Kasumi-1 (cell line): ENCODE data around the gene HMX3.

Source experiments
- DNase-seq, 2 experiments: peaks; one replicate each; lab custom pipeline; 2025; lab: John Stamatoyannopoulos, UW

HMX3 gene

DNA sequence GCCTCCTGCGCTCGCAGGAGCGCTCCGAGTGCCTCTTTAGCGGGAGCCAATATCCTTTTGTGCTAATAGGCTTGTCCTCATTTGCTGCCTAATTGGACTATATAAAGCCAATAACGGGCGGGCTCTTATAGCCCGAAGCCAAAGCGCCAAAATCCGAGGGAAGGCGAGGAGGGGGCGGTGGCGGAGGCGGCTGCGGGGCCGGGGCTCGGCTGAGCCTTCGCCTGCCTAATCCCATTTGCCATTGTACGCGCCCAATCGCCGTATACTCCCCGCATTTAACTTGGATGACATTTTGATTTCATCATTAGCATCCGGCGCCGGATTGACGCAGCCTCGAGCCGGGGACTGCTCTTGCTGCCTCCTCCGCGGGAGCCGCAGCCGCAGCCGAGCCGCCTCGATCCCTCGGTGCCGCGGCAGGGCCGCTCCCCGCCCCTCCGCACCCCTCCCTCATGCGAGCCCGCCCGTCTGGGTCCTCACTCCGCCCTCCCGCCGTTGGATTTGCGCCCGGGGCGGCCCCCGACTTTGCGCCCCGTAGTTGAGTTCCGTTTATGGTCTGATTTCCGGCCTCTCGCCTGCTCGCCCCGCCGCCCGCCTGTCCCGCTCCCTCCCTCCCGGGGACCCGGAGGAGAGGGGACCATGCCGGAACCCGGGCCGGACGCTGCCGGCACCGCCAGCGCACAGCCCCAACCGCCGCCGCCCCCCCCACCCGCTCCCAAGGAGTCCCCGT lies at the start of gene HMX3:
Gene HMX3, plus strand, starts transcription at position 556 of the 727 bp plus-strand sequence. Its CDS starts 81 bp downstream, at position 637.
- DNase-seq = peak; percentile 27 to 39

DNA sequence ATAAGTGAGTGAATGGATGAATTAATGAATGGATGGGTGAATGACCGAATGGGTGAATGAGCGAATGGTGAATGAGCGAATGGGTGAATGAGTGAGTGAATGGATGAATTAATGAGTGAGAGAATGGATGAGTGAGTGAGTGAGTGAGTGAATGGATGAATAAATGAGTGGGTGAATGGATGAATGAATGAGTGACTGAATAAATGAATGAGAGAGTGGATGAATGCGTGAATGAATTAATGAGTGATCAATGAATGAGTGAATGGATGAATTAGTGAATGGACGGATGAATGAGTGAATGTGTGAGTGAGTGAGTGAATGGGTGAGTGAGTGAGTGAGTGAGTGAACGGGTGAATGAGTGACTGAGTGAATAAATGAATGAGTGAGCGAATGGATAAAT lies 49.5 kb upstream of the HMX3 start:
- no peak for DNase-seq

DNA sequence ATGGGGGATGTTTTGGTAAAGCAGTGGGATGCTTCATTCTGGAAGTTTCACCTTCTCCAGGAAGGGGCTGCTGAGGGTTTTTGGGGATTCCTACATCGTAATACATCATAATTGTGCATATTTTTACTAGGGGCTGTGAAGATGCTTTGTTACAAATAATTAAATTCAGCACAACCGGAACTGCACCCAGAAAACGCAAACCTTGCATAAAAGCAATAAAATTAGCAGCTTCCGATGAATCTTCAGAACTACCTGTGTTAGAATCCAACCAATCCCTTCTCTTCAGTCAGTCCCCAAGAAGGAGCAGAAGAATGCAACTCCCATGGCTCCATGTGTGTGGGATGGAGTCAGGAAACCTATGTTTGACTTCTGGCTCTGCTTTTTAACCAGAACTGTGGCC lies 48.4 kb upstream of the HMX3 start:
- no peak for DNase-seq

DNA sequence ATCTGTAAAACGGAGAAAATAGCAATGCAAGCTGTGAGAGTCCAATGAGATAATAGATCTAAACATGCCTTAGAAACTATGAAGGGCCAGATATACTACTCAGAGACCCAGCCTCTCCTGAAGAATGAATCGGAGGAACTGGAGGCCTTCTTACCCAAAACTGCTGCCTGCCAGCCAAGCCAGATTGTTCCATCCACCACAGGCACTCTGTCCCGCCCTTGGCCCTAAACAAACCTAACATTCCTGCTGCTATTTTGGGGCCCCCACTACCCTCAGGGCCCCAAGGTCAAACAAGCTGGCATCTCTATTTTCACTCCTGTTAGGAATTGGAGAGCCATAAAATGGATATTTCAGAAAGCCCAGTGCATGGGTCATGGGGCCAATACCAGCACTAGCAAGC lies 48.0 kb upstream of the HMX3 start:
- no peak for DNase-seq

DNA sequence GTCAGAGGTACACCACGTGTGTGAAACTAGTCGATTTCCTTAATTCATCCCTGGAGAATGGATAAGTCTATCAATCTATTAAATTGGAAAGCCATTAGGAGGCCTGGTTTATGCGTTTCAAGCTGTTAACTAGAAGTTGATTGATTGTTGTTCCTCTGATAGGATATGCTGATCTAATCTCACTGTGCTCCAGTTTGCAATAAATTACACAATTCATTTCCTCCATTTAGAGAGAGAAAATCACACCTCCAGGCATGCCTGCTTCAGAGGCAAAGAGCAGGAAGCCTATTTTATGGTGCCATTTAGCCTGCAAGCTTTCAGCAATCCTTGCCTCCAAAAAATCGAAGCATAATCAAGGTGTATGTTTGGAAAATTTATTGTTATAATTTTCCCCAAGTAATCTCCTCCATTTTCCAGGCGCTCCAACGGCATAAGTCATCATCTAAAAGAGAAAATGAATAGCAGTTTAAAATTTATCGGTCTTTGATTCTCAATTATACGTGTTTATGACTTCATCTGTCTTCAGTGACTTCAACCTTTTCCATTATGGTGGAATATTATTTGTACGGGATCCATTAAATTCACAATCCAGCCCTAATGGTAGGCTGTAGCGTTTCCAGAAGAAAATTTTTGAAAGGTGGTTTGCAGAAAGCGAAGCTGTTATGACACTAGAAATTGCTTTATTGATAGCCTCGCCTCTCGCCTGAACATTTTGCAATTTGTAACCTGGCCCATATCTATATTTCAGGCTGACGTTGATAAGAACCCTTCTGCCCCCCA lies 42.9 kb upstream of the HMX3 start:
- DNase-seq = no peak

DNA sequence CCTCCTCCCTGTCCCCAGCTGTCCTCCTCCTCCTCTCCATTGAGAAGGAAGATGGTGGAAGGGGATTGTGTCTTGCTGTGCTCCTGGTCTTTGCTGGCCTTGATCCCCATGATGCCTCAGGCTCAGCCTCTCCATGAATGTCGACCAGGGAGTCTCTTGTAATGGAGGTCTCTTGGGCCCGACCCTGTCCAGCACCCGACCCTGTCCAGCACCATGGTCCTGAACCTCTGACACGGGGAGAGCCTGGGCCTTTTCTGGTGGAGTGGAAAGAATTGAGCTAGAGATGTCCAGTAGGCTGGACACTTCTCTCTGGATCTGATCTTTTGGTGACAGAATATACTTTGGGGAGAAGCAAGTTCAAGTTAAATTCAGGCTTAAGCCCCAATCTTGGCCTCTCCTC lies 42.3 kb upstream of the HMX3 start:
- no peak for DNase-seq

DNA sequence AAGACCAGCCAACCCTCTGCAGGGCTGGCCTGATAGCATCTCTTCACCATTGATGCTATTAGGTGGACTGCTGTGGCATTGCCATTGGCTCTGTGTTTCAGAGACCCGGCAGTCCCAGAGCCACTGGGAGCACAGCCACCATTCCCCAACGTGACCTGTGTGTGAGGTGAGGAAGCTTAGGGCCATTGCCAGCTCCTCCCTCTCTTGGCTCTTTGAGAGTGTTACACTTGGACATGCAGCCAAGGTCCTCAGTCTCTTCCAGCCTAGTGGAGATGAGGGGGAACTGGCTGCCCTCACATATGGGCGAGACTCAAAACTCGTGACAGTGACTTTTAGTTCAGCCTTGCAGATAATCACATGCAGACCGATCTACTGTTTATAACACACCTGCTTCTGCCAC lies 39.3 kb upstream of the HMX3 start:
- no peak for DNase-seq

DNA sequence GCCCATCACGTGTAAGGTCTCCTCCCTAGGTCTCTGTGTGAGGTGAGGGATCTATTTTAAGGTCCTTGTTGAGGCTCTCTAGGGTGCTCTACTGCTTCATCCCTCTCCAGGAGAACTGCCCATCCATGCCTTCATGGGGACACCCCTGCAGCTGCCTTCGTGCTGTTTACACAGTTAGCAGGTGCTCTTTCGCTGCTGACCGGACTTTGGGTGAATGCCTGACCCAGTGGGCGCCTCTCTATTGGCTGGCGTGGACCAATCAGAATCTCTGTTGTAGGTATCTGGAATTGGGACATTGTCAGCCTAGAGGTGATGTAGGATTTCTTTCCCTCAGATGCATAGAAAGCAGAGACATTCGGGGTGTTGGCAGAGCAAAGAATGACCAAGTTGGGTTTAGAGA lies 38.7 kb upstream of the HMX3 start:
- DNase-seq = no peak

DNA sequence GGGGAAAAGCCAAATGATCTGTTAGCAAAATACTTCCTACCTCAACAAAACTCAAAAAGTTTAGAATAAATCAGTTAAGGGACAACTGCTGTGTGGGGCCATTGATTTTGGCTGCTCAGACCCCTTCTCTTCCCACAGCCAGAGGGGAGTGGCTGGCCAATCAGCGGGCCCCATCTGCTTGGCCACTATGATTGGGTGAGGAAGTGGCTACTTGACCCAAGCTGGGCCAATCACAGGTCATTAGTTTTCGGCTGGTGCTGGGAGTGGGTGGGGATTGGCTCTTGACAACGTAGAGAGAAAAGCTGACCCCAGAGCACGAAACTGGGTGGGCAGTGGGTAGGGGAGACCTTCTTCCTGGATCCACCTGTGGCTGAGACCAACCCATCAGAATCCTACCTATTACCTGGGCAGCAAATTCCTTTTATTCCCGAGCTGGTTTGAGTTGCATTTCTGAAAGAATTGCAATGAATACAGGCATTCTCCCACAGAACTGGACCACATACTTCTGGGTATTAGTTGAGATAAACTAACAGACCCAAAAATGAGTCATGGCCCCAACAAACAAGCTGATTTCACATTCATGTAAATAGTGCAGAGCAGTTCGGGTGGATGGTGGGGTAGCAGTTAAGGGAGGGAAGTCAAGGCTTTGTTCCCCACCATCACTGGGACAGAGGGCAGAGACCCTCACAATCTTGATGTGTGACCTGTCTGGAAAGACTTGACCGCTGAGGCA lies 35.6 kb upstream of the HMX3 start:
- DNase-seq = no peak

DNA sequence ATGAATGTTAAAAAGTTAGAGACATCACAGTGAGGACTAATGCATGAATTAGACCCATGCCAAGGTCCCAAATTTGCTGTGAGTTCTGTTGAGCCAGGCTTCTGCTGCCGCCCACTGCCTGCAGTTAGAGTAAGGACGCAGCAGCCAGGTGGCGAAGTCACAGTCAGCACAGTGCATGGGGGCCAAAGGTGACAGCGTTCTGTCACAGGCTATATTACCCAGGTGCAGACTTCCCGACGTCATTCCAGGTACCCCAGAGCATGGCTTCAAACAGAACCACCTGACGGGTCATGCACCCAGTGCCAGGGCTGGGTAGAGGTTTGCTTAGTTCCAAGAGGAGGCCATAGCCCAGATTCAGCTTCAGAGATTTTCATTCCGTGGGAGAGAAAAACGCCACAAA lies 33.9 kb upstream of the HMX3 start:
- no peak for DNase-seq

DNA sequence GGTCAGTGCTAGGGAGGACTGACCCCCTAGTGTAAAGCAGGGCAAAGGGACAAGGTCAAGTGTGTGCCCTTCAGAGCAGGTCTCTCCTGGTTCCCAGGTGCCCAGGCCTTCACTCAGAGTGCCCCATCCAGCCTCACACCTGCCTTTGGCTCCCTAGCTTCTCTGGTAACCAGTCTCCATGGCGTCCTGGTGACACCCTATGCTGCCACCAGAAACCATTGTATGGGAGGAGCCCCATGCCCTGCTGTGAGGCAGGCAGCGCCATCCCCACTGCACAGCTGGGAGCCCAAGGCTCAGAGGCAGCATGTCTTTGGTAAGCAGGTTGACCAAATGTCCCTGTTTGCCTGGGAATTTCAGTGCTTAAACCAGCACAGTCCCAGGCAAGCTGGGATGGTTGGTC lies 33.1 kb upstream of the HMX3 start:
- no peak for DNase-seq

DNA sequence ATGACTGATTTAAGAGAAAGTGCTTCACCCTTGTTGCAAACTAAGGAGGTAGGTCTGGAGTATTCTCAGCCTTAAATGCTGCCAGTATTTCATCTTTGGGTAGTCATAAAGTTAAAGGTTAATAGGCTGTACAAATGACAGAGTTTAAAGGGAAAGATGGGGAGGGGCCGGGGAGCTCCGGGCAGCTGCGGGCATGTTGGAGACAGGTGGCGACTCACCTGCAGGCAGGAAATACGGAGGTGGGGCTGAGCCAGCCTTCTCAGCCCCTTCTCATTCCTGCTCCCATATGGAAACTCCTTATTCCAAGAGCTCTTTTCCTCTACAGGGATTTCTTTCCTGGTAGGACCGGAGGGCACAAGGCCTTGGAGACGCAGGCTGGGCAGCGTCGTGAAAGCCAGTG lies 31.8 kb upstream of the HMX3 start:
- DNase-seq = no peak

DNA sequence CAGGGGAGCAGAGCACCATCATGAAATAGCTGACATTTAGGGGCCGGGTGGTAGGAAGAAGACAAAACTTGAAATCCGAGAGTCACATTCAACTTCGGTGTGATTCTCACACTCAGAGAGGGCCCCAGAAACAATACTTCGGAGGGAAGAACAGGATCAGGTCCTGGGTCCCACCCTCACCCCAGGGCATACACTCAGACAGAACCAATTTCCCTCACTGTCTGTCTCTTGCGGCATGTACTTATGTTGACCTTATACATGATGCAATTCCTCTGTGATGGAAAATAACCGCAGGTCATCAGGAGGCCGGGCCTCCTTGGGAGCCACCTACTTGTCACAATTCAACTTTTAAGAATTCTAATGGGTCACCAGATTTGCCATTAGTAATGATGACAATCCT lies 26.3 kb upstream of the HMX3 start:
- no peak for DNase-seq

DNA sequence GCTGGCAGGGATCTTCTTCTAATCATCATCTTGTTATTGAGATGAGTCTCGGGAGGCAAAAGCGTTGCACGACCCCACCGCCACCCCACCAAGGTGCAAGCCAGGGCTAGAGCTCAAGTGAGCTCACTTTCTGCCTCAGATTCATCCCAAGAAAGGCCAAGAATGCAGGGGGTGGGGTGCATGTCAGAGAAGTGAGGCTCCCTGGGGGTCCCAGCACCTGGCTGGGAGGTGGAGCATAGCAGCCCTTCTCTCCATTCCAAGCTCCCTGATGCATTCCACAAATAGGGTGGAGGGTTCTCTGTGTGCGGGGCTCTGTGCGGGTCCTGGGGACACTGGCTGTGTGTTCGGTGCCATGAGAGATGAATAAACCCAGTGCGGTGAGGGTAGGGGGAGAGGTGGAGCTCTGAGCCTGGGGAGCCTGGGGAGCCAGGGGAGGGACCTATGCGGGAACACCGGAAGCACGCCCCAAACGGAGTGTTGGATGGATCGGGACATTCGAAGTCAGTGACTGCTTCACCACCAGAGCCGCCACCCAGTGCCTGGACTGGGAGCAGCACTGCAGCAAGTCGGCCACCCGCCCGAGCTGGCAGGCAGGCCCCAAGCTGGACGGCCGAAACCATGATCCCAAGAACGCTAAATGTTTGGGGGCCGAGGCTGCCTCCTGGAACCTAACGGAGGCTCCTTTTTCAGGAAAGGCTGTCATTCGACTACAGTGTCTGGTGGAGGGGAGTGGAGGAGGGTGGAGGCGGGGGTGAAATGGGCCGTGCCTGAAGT lies 17.9 kb upstream of the HMX3 start:
- DNase-seq = no peak

DNA sequence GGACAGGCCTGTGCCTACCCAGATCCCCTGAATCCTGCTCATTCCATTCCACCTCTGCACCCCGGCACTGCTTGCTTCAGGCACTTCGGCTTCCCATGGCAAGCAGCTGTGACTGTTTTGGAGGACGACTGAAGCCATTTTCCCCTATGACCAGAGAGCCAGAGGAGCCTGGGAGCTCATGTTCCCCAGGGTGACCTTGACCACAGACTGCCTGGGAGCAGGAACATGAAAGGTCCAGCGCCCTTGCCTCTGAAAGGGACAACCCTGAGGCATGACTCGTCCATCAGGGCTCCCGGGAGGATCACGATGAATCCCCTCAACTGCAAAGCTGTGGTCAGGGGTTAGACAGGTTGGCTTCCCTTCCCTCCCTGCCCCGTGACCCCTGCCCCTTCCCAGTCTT lies 16.7 kb upstream of the HMX3 start:
- no peak for DNase-seq

DNA sequence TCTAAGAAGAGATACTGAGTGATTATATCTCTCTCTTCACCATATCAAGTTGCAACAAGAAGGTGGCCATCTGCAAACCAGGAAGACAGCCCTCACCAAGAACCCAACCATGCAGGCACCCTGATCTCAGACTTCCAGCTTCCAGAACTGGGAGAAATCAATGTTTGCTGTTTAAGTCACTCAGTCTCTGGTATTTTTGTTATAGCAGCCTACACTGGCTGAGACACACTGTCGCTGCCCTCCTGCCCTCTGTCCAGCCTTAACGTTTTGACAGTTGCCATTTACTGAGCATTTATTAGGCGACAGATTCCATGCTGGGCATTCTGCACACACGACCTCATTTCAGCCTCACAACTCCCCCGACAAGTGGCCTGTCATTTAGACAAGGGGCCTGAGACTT lies 9.5 kb upstream of the HMX3 start:
- no peak for DNase-seq

DNA sequence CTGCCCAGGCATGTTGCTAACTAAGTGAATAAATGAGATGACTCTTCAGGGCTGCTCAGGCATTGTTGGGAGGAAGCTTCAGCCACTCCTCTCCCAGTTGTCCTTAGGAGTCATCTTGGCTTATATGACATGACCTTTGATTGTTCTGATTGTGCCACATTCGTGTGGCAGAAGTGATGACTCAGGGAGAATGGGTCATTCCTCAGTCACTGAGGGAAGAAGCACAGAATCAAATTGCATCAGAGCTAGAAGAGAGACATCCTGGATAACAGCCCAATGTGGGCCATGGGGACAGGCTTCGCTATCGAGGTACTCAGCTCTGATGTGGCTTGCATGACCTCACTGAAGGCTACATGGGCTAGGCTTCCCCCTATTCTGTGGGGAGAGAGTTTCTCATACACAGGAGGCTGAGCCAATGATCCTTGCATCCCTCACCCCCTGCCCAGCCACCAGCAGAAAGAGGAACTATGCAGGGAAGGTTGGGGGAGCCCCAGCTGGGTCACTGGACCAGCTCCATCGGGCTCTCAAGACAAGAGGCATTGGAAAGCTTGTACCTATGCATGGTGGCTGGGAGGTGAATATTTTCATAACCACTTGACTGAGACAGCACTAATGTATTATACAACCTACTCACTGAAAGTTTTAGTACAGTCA lies 6.0 kb upstream of the HMX3 start:
- no peak for DNase-seq

DNA sequence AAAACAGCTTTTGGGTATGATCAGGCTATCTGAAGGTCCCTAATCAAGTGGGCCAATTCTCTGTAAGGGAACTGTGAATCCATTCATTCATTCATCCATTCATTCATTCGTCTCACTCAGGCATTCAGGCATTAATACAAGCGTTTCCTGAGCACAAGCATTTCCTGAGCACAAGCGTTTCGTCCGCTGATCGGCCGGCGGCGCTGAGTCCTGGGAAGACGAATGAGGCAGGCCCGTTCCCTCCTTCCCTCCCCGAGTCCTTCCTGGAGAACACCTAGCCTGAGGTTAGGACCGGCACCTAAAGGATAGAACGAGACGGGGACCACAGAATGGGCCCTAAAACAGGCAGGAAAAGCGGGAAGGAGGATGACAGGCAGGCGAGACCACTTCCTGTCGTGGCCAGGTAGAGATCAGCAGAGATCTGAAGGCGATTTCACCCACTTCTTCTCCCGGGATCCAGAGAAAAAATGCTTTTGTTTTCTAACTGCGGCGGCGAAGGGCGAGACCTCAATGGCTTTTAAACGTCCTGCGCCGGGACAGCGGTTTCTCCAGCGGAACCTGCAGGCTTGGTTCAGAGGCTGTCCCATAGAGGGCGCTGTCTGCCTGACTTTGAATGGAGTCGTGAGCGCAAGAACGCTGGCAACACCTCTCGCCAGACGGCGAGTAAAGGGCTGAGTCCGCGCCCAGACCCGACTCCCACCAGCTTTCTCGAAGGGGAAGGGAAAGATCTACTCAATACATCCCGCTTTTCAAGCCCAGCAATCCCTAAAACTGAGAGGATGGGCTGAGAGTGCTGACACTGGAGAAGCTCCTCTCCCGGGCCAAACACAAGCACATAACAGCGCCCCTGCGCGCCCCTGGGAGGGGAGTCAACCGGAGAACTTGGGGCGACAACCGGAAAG lies 2.9 kb upstream of the HMX3 start:
- peak; percentile 90 to 94 for DNase-seq

DNA sequence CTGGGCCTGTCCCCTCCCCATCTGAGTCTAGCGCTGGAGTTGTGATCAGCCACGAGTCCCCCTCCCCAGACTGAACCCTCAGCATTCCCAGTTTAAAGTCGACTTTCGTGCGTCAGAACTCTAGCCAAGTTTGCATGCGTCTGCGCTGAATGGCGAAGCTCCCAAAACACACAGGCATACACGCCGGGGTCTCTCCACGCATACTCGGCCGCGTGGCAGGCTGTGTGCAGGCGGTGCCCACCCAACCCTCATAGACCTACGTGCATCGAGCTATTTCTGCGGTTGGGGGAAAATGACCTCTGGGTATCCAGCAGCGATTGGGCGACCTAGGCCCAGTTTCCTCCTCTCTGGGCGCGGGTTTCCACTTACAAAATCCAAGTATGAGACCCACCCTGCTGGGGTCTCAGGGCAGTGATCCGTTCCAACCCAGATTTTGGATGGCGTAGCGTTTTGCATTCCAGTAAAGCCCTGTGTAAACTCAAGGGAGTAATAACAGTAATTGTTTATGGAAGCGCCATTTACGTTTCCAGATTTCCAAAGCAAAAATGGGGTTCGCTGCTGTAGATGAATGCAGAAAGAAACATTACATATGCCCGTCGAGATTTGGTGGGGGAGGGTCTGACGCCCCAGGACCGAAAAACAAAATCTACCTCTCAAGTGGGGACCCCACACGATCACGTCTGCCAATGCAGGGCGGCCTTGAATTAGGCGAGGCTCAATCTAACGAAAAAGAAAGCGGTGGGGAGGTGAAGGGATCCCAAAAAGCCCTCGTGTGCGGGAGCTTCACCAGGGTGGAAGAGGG lies 2.0 kb upstream of the HMX3 start:
- DNase-seq = no peak
